Activated CD8-positive, alpha-beta memory T cell treated with anti-CD3 and anti-CD28 coated beads, Interleukin-2, amount 50 U/mL, for 48 hours (primary cell): Measurements from ENCODE around the gene MYO1H.
"Not testable (repeated sequence)": the region's sequence is repeated elsewhere in the genome, so short reads cannot be mapped to it uniquely, and the experiment has no call there.

ENCODE experiments used
- DNase-seq: peaks from one replicate; pipeline ENCODE4 v3.0.0-alpha.2; 2020

MYO1H gene

DNA sequence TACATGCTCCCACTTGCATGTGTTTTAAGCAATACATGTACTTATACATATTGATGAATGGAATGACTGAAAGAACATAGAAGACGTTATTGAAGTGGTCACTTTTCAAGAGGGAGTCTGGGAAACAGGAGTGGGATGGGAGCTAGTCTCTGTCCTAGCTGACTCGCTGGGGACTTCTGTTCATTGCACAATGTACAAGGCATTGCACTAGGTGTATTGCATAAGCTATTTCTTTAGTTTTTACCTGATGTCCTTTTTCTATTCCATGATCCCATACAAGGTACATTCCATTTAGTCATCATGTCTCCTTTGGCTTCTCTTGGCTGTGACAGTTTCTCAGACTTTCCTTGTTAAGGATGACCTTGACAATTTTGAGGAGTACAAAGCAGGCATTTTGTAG is 4.0 kb upstream of the MYO1H start:
- DNase-seq: no peak

DNA sequence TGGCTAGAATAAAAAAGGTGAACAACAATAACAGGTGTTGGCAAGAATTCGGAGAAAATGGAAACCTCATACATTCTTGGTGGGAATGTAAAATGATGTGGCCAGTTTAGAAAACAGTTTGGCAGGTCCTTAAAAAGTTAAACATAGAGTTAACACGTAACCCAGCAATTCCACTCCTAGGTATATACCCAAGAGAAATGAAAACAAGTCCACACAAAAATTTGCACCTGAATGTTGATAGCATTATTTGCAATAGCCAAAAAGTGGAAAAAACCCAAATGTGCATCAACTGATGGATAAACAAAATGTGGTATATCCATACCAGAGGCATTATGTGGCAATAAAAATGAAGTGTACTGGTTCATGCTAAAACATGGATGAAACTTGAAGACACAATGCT is 2.3 kb upstream of the MYO1H start:
- no peak for DNase-seq

DNA sequence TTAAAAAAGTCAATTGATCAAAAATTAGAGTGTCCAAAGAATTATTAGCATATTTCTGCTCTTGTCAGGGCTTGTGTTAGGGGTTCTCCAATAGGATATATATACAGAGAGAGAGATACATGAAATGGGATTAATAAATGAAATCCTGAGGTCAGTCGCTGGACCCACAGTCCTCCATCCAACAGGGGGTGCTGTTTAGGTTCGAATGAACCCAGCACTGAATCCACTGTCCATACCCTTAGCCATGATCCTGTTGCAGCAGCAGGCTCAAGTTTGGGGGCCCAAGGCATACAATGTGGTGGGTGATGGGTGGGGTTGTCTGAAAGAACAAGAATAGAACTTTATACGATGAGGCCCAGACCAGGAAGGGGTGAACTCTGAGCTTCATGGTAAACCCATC is 780 bp upstream of the MYO1H start:
- no peak for DNase-seq

DNA sequence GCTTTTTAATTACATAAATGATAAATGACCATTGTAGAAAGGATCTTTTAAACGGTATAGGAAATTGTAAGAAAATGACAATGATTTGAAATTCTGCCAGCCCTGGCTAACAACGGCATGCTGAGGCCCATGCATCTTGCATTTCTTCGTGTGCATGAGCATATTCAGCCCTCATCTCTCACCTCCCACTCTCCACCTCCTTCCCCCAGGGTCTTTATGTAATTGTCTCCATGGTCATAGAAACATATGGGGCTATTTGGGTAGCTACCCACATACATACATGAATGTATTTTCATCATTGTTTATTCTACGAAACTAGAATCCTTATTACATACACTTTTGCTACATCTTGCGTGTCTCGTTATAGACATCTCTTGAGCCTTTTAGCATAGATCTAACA is 4.5 kb downstream of the MYO1H start:
- DNase-seq: no peak

DNA sequence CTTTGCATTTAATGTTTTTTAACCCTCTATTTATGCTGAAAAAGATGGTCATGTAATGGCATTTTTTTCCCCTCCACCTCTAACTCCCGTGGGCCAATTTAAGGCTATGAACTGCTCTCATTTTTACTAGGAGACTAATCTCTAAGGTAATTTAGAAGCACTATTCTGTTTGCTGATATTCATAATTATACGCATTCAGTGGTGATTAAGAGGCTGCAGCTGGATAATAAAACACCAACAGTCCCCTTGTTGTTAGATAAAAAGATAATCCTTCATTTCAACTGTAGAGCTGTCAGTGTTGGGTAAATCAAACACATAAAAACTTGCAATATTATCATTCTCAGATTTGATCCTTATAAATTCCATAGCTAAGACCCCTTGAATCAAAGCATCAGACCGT is 8.9 kb downstream of the MYO1H start:
- no peak for DNase-seq

DNA sequence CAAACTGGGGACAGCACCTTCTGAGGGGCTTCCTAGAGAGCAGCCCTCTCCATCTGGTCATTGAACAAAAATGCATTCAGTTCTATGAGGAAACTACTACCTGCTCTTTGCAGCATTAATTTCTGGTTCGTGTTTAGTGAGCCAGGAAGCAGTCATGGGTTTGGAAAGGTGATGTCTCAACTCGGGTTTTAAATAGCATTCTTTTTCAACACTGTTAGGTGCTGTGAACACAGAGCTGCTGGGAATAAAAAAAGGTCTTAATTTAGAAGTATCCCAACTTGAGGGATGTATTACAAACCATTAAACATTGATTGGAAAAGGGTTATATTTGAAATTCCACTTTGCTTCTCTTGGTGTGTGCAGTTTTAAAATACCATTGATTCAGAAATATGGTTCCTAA is 9.3 kb downstream of the MYO1H start:
- DNase-seq: no peak

DNA sequence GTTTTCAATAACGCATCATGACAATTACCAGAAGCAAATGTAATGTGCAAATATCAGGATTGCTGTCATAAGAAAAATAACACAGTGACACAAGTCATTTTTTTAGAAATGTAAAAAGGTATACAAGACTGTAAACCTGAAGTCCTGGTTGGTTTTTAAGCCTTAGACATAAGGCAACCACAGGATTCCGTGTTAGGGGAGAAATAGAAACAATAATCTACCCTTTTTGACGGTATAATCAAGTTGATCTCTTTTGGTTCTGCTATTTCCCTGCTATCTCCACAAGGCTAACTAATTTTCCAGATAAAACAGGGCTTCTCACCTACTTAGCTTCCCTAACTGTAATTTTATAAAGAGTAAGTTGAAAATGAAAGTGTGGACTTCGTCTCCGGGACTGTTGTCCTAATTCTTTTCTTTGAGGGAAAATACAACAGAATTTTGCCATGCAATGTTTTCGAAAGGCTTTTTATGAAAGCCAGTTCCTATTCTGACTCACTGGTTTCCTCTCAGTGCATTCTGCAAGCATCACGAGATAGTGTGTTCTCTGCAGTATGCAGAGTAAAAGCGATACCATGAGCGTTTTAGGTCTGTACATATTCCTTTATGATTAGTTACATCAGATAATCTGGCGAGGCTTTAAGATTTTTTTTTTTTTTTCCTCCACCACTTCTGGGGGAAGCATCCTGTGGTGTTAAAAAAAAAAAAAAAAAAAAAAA is 10.6 kb downstream of the MYO1H start:
- no peak for DNase-seq

DNA sequence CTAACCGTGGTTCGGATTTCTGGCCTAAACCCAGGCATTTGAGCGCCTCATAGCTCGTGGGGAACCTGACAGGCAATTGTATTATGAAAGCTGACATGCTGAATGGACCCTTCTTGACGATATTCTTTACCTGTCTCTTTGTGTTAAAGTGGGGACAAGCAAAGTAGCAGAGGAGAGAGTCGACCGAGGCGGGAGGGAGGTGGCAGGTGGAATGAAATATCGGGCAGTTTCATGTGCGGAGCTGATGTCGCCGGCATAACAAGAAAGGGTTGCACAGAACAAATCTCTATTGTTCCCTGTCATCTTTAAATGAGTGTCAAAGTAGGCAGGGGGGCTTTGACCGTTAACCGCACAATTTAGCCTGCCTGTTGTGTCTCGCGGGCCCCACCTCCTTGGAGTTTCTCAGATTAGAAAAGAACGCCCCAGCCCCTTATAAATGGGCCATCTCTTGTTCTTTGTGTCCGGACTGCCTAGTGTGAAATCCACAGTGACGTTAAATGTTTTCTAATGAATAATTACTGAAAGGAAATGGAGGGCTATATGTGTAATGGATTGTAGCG is 11.5 kb downstream of the MYO1H start:
- no peak for DNase-seq

DNA sequence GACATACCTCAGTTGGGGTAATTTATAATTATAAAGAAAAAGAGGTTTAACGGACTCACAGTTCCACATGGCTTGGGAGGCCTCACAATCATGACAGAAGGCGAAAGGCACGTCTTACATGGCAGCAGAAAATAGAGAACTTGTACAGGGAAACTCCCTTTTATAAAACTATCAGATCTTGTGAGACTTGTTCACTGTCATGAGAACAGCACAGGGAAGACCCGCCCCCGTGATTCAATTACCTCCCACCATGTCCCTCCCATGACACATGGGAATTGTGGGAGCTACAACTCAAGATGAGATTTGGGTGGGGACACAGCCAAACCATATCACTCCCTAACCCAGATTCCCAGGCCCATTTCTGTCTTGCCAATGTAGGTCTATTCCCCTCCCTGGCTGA is 22.1 kb downstream of the MYO1H start:
- DNase-seq: no peak

DNA sequence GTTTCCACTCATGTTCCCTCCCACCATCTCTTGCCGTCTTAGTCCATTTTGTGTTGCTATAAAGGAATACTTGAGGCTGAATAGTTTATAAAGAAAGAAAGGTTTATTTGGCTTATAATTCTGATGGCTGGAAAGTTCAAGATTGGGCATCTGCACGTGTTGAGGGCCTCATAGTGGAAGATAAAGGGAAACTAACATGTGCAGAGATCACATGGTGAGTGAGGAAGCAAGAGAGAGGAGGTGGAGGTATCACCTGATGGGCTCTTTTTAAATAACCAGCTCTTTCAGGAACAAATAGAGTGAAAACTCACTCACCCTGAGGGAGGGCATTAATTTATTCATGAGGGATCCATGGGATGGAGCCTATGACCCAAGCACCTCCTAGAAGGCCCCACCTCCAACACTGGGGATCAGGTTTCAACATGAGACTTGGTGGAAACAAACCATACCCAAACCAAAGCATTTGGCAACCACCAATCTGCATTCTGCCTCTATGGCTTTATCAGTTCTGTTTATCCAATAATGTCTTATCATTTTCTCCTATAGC is 29.5 kb downstream of the MYO1H start:
- no peak for DNase-seq

DNA sequence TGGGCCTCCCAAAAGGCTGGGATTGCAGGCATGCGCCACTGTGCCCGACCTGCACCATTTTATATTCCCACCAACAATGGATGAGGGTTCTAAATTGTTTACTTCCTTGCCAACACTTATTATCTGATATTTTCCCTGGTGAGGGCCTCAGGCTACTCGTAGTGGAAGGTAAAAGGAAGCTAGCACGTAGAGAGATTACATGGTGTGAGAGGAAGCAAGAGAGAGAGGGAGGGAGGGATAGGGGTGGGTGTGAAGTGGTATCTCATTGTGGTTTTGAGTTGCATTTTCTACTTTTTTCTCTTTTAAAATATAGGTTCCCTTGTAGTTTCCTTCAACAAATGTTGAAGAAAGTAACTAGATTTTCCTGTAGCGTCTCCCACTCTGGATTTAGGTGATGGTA is 30.9 kb downstream of the MYO1H start:
- no peak for DNase-seq

DNA sequence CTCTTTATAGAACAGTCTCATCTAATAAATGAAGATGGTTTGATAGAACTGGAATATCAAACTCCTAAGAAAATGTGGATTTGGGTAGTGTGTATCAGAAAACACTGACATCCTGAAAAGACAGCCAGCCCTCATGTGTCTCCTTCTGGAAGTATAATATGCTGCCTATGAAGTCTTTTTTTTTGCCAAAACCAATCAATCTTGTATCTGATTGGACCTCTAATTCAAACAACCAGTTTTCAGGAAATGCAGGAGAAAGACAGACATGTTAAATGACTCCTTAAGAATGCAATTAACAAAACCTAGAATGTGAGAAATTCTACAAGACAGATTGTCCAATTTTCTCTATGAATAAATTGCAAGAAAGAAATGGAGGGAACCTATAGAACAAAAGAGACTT is 34.3 kb downstream of the MYO1H start:
- no peak for DNase-seq

DNA sequence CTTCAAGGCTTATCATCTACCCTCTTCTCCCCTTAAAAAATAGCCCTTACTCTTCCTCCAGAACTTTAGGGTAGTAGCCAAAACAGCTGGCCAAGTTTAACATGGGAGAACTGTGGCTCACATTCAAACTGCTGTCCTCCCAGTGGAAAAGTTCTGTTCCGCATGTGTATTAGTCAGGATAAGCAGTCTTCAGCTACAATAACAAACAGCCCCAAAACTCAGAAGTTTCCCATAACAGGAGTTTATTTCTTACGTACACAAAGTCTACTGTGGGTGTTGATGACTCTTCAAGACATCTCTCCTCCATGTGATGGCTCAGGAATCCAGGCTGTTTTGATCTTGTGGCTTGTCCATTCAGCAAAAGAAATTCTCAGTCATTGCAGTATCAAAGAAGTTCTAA is 35.5 kb downstream of the MYO1H start:
- no peak for DNase-seq

DNA sequence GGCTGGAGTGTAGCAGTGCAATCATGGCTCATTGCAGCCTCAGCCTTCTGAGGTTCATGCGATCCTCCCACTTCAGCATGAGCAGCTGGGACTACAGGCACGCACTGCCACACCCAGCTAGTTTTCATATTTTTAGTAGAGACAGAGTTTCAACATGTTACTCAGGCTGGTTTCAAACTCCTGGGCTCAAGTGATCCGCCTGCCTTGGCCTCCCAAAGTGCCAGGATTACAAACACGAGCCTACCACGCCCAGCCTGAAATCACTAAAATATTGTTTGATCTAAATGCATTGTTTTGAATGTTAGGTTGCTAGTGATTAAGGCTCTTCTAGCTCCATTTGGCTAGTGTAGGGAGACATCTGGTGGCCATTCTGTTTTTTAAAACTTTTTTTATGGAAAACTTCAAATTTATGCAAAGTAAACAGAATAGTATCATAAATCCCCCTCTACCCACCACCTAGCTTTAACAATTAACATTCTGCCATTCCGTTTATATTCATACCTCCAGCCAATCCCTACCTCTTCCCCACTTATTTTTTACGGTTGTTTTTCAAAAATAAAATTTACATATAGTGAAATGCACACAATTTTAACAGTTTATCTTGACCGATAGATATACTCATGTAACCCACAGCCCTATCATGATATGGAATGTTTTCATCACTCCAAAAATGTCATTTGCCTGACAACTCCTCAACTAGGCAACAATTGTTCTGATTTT is 37.8 kb downstream of the MYO1H start:
- DNase-seq: no peak

DNA sequence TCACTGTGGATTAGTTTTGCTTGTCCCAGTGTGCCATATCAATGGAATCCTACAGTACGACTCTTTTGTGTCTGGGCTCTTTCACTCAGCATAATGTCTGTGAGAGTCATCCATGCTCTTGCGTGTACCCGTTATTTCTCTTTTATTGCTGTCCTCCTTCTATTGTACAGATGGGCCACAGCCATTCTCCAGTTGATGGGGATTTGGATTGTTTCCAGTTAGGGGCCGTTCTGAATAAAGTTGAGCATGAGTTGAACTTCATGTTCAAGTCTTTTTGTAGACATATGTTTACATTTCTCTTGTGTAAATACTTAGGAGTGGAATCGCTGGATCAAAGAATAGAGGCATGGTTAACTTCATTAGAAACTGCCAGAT is 38.3 kb downstream of the MYO1H start:
- DNase-seq: no peak

DNA sequence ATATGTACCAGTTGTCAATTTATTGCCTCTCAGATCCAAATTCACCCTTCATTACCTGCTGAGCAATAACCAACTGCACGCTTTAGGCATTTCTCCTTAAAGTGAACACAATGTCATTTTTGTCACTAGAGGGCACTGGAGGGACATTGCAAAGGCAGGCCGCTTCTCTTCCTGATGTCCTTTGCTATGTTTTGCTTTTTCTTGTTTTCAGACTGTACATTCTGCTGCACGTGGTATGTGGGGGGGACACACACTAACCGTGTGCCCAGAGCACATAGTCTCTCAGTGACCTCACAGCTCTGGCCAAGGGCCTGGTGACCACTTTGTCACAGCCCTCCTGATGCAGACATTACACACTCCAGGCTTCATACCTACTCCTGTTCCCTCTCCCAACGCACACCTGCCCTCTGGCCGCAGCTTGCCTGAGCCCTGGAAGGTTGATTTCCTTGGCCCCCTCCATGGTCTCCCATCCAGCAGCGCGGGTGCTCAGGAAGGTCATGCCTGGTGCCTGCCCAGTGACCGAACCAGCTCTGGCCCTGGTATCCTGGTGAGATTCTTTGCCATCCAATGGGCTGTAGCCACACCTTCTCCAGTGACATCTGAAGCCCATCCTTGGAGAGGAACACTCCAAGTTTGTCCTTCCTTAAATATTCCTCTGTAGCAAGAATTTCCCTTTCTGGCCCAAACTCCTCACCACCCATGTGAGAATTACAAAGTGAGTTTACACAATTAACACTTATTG is 39.9 kb downstream of the MYO1H start:
- no peak for DNase-seq

DNA sequence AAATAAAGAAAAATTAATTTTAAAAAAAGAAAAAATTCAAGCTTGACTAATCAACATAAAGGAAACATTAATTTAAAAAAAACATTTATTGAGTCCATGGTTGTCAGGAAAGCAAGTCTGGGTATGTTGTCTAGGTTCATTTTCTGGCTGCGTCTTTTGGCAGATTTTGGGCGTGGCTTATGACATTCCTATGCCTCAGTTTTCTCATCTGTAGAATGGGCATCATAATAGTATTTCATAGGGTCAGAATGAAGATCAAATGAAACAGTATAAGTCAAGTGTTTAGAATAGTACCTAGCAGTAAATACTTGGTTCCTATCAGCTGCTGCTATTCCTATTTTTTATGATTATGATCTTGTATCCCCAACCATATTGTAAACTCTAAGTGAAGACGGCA is 40.5 kb downstream of the MYO1H start:
- no peak for DNase-seq

DNA sequence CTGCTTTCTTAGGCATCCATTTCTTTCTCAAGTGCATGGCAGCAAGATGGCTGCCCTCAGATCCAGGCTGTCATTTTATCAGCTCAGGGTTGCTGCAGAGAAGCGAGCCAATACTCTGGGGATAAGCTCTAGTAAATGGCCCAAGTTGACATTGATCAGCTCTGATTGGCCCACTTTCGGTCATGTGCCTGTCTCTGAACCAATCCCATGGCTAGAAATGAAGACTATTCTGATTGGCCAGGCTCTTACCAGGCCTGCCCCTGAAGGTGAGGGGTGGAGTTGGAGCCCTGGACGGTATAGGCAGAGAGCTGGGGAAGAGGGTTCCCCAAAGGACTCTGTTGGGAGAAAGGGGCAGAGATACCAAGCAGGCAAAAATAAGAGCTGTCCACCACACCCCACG is 41.4 kb downstream of the MYO1H start:
- DNase-seq: no peak

DNA sequence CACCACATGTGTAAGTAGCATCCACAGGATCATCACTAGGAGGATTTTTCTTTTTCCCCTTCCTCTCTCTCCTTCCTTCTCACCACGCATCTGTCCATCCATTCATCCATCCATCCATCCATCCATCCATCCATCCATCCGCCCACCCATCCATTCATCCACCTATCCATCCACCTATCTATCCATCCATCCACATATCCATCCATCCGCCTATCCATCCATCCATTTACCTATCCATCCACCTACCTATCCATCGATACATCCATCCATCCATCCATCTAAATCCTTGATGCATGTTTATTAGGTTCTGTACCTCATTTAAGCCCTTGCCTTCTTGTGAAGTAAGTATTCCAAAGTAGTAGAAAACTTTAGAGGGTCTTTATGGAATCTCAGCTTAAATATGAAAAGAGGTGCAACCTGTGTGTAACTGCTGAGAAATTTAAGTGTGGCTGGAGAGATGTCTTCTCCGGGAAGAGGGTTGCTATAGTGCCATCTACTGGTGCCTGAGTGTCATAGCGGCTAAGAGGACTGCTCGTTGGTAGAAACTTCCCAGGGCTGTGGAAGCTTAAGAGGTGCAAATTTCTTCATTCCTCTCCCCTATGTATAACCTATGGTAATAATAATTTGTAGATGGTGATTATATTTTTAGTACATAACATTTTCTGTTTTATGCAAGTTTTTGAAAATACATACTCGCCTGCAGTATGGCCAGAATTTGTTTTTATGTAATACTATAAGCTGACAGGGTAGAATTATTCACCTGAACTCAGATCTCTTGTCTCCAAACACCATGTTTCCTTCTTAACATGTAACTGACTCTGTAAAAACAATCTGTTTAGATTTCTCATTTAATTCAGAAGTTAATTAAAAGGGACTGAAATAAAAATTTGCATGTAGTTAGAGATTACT is 46.0 kb downstream of the MYO1H start:
- DNase-seq: no peak

DNA sequence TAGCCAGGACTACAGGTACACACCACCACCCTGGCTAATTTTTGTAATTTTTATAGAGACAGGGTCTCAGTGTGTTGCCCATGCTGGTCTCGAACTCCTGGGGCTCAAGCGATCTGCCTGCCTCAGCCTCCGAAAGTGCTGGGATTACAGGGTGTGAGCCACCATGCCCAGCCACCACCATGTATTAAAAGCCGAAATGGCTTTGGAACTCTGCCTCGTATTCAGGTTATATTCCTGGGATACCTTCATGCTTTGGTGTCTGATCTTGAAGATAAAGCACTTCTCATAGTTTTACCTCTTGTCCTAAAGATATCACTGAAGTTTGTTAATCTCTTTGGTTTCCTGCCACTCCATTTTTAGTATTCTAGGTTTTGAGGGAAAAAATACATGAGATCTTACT is 47.2 kb downstream of the MYO1H start:
- no peak for DNase-seq

DNA sequence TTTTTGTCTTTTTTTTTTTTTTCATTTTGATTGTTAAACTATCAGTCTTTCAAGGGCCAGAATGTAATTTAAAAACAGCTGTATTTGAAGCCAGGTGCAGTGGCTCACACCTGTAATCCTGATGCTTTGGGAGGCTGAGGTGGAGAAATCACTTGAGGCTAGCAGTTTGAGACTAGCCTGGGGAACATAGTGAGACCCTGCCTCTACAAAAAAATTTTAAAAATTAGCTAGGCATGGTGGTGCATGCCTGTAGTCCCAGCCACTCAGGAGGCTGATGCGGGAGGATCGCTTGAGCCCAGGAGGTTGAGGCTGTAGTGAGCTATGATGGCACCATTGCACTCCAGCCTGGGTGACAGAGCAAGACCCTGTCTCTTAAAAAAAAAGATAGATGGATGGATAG is 57.1 kb downstream of the MYO1H start:
- DNase-seq: not testable (repeated sequence)

DNA sequence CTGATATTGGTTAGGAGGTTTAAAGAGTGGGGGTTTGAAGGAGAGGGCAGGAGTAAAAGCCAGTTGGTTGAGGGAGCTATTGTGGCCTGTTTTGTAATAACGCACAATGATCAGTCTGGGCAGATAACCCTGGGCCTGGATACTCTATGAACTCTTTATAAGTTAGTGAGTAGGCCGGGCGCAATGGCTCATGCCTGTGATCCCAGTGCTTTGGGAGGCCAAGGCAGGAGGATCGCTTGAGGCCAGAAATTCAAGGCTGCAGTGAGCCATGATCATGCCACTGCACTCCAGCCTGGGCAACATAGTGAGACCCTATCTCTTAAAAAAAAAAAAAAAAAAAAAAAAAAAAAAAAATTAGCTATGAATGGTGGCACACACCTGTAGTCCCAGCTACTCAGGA is 58.4 kb downstream of the MYO1H start:
- not testable (repeated sequence) for DNase-seq
